ENCODE data around the gene SSTR4.

Gene SSTR4

DNA sequence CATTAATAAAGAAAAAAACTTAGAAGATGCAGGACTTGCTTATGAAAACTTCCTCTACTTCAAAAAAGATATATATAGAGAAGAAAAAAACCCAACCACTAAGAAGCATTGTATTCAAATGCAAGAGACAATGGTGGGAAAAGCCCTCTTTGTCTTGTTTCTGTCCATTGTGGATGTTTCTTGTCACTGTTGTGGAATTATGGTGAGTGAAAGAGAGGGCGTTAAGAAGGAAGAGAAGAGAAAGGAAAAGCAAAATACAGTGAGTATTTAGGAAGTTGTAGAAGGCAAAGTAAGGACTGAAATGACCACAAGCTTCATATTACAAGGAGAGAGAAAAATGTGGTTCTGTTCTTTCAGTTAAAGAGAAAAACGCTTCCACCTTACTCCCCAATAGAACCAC lies 28.5 kb downstream of the SSTR4 start:
- DNase-seq (ENCODE audit: insufficient read length, low spot score) (no peak), FAIRE-seq (no peak)
- TF ChIP-seq, protein P1, sequence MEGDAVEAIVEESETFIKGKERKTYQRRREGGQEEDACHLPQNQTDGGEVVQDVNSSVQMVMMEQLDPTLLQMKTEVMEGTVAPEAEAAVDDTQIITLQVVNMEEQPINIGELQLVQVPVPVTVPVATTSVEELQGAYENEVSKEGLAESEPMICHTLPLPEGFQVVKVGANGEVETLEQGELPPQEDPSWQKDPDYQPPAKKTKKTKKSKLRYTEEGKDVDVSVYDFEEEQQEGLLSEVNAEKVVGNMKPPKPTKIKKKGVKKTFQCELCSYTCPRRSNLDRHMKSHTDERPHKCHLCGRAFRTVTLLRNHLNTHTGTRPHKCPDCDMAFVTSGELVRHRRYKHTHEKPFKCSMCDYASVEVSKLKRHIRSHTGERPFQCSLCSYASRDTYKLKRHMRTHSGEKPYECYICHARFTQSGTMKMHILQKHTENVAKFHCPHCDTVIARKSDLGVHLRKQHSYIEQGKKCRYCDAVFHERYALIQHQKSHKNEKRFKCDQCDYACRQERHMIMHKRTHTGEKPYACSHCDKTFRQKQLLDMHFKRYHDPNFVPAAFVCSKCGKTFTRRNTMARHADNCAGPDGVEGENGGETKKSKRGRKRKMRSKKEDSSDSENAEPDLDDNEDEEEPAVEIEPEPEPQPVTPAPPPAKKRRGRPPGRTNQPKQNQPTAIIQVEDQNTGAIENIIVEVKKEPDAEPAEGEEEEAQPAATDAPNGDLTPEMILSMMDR (IDR thresholded peaks at IDR 0.05; ENCODE audit: insufficient read depth, missing control alignments): no peak

DNA sequence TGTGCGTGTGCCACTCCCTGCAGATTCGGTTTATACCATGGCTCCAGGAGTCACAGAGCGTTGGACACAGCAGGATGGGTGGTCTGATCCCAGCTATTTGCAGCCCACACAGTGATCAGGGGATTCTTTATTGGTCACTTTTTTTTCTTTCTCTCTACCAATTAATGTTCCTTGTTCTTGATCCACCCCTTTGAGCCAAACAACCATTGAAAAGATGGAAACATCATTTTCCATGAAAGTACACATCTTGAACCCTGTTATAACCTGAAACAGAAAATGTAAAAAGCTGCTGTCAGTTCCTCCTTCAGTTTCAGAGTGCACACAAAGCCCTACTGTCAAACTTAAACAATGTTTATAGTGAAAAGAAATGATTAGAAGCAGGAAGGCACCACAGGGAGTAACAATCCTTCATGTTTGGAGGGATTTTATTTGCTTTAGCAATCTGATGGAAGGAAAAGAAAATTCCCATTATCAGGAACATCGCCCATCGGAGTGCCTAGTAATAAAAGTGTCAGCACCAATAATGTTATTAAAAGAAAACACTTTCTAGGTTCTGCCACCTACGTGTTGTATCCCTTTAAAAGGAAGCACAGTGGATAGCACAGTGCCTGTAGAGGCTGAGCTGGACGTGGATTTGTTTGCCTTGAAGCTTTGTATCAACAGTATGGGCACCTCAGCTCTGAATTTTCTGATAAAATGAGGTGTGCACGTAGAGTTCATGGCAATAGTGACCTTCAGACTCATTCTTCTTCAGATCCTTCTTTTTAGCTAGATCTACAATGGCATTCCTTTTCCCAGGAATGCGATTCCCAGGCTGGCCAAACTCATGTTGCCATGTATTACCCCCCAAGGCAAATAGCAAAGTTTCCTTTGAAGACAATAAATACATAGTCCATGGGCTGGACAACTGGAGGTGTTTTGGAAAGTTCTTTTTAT lies 30.4 kb downstream of the SSTR4 start:
- FAIRE-seq (no peak), DNase-seq (ENCODE audit: insufficient read length, low spot score) (no peak)
- TF ChIP-seq, protein P1 (IDR thresholded peaks at IDR 0.05; ENCODE audit: insufficient read depth, missing control alignments): no peak

DNA sequence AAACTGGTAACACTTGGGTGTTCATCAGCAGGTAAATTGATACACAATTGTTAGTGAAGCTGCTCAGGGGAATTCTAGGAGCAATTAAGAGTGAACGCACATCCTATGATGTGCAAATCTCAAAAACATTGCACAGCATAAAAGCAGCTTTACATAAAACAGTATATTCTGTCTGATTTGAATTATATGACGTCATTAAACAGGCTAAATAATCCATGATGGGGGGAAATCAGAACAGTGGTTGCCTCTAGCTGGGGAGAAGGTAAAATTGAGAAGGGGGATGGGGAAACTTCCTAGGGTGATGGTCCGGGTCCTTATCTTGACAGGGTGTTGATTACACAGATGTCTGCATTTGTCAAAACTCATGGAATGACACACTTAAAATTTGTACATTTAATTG lies 31.7 kb downstream of the SSTR4 start:
- FAIRE-seq (no peak), DNase-seq (ENCODE audit: insufficient read length, low spot score) (no peak)
- TF ChIP-seq, protein P1 (IDR thresholded peaks at IDR 0.05; ENCODE audit: insufficient read depth, missing control alignments): no peak

DNA sequence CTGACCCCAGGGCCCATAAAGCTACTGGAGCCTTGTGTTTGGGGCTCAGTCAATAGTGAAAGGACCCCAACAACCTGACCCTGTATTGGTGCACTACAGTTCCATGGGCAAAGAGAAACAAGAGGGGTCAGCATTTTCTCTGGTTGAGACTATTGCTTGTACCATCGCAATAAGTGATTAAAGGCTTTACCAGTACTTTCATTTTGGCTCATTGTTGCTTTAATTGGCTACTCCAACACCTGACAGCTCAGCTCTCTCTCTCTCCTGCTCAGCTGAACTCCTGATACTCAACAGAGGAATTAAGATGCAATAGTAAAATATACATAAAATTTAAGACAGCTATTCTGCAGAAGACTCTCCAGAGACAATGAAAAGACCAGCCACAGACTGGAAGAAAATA lies 33.2 kb downstream of the SSTR4 start:
- FAIRE-seq: no peak

DNA sequence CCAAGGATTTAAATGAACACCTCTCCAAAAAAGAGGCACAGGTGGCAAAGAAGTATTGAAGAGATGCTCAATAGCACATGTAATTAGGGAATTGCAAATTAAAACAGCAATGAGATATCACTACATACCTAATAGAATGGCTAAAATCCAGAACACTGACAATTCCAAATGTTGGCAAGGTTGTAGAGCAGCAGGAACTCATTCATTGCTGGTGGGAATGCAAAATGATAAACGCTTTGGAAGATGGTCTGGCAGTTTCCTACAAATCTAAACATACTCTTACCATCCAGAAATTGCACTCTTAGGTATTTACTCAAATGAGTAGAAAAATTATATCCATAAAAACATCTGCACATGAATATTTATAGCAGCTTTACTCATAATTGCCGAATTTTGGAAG lies 34.0 kb downstream of the SSTR4 start:
- TF ChIP-seq, protein P1 (IDR thresholded peaks at IDR 0.05; ENCODE audit: insufficient read depth, missing control alignments): no peak
- DNase-seq (ENCODE audit: insufficient read length, low spot score) (no peak), FAIRE-seq (no peak)

More for the DNA sequence above, 33.2 kb downstream of the SSTR4 start:
- no peak for DNase-seq (ENCODE audit: insufficient read length, low spot score)
- TF ChIP-seq, protein P1 (IDR thresholded peaks at IDR 0.05; ENCODE audit: insufficient read depth, missing control alignments): no peak

DNA sequence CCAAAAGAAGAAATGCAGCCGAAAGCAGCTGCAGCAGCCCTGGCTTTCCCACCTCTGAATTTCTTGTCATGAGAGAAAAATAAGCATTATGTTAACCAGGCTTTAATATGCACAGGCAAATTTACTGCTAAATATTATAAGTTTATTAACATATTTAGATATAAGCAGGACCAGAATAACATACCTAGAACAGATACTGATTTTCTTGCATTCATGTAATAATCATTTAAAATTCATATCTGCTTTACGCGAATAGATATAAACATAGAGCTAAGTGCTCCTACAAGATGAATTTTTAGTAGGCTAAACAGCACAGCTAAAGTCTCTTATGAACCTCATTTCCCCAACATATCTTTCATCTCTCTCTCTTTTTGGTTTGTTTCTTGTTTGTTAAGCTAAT lies 36.3 kb downstream of the SSTR4 start:
- FAIRE-seq: no peak
- TF ChIP-seq, protein P1 (IDR thresholded peaks at IDR 0.05; ENCODE audit: insufficient read depth, missing control alignments): no peak

DNA sequence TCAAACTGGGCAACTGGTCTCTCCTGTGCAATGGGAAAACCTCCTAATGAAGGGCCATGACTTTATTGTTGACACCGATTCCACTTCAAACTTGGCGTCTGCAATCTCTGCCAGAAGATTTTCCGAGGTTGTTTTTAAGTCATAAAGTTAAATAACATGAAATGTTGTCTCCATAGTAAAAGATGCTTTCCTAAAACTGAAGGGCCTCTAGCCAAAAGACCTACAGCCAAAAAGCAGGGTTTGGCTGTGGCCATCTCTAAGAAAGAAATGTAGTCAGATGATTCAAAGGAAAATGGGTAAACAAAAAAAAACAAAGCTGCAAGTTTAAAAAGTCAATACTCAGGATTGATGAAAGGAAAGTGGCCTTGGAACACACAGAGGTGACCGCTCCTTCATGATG lies 36.9 kb downstream of the SSTR4 start:
- TF ChIP-seq, protein P1 (IDR thresholded peaks at IDR 0.05; ENCODE audit: insufficient read depth, missing control alignments): no peak
- DNase-seq (ENCODE audit: insufficient read length, low spot score): no peak
- FAIRE-seq: no peak

More for the DNA sequence above, 36.3 kb downstream of the SSTR4 start:
- DNase-seq (ENCODE audit: insufficient read length, low spot score): no peak
